Measurements from ENCODE around the gene CRIM1.

DNA sequence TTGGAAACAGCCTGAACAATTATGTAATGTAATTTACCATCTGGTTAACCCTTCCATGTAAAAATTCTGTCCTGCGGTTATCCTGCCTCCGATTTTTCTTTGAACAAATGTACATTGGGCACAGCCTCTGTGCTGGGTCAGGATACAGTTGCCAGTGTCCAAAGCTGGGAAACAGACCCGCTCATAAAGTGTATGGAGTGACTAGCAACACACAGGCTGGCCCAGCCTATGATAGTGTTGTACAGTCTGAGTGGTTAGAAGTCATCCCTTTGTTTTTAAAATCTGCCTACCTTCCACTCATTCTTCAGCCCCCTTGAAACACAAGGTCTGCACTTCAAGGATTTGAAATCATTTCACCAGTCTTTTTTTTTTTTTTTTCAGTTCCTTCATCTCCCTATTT lies 192.3 kb downstream of the CRIM1 start:
- TF ChIP-seq, protein P1, sequence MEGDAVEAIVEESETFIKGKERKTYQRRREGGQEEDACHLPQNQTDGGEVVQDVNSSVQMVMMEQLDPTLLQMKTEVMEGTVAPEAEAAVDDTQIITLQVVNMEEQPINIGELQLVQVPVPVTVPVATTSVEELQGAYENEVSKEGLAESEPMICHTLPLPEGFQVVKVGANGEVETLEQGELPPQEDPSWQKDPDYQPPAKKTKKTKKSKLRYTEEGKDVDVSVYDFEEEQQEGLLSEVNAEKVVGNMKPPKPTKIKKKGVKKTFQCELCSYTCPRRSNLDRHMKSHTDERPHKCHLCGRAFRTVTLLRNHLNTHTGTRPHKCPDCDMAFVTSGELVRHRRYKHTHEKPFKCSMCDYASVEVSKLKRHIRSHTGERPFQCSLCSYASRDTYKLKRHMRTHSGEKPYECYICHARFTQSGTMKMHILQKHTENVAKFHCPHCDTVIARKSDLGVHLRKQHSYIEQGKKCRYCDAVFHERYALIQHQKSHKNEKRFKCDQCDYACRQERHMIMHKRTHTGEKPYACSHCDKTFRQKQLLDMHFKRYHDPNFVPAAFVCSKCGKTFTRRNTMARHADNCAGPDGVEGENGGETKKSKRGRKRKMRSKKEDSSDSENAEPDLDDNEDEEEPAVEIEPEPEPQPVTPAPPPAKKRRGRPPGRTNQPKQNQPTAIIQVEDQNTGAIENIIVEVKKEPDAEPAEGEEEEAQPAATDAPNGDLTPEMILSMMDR (IDR thresholded peaks at IDR 0.05) = no peak
- no peak for TF ChIP-seq ZFX (IDR thresholded peaks at IDR 0.05; ENCODE audit: borderline replicate concordance)

Data from 22Rv1 (cell line).